ENCODE data around the gene GSE1.

- TF ChIP-seq EZH2 (IDR thresholded peaks at IDR 0.05; ENCODE audit: borderline replicate concordance) = no peak
- TF ChIP-seq CTCF (IDR thresholded peaks at IDR 0.05; ENCODE audit: poor library complexity) = no peak
Measured at GRCh38 chr16:85644093-85644712, 31.1 kb downstream of the GSE1 start.
